CD4-positive, alpha-beta T cell treated with Interleukin-17A for 4 hours (primary cell): ENCODE measurements around the gene RNU6-1.

Experiments used
- DNase-seq: peaks from one replicate; pipeline ENCODE4 v3.0.0-alpha.2; 2020; ENCODE audit warnings: mixed read lengths

RNU6-1 gene

DNA sequence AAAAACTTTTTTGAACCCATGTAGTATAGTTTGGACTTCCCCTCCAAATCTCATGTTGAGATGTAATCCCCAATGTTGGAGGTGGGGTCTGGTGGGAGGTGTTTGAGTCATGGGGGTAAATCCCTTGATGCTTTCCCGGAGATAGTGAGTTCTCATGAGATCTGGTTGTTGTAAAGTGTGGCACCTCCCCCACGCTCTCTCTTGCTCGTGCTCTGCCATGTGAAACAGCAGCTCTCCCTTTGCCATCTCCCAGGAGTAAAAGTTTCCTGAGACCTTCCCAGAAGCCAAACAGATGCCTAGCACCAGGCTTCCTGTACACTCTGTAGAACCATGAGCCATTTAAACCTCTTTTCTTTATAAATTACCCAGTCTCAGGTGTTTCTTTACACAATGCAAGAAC lies 16.0 kb upstream of the RNU6-1 start:
- no peak for DNase-seq

DNA sequence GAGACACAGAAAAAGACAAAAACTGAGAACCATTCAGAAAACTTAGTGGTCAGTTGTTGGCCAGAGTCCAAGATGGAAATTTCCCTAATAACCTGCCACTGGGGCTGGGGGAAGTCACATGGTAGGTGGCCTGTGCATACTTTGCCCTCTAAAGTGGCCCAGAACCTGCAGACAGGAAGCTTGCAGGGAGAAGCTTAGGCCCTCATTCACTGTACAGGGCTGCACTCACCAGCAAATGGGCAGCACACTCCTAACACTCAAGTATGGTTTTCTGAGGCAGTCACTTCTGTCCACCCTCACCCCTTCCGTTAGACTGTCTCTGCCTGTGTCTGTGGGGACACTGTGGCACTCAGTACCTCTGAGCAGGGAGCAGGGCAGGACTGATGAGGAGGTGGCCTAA lies 14.5 kb upstream of the RNU6-1 start:
- no peak for DNase-seq

DNA sequence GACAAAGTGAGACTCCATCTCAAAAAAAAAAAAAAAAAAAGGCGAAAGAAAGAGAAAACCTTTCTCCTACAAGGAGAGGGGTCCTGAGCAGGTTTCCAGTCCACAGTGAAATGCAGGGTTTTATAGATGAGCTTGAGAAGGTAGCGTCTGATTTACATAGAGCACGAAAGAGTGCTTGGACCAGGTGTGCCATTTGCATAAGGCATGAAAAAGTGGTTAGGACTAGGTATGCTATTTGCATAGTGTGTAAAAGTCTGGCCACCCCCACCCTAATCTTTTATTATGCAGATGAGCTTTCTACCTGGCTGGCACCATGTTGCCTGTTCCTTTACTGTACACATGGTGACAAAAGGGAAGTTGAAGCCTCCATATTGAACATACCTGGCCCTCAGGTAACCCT lies 13.6 kb upstream of the RNU6-1 start:
- no peak for DNase-seq

DNA sequence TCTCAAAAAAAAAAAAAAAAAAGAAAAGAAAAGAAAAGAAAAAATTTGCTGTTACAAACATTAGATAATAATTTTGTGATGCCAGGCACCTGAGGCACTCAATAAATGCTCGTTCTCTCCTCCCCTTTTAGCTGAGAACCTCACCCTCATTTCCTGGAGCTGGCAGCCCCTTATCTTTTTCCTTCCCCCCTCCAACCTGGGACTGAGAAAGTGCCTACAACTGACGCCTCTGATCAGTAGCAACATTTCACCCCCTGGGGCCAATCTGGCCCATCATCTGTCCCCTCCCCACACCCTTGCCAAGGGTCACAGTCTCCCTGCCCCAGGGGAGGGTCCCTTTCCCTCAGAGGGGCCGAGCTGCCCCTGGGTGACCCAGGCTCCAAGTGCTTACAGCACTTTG lies 12.6 kb upstream of the RNU6-1 start:
- DNase-seq, result no peak

DNA sequence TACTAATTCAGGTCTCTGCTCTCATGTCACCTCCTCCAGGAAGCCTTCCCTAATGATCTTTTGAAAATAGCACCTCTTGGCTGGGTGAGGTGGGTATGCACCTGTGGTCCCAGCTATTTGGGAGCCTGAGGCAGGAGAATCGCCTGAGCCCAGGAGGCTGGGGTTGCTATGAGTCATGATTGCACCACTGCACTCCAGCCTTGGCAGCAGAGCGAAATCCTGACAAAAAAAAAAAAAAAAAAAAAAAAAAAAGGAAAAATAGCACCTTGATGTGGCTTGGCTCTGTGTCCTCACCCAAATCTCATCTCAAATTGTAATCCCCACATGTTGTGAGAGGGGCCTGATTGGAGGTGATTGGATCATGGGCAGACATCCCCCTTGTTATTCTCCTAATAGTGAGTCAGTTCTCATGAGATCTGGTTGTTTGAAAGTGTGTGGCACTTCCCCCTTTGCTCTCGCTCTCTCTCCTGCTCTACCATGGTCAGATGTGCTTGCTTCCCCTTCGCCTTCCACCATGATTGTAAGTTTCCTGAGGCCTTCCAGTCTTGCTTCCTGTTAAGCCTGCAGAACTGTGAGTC lies 11.2 kb upstream of the RNU6-1 start:
- DNase-seq, result no peak

DNA sequence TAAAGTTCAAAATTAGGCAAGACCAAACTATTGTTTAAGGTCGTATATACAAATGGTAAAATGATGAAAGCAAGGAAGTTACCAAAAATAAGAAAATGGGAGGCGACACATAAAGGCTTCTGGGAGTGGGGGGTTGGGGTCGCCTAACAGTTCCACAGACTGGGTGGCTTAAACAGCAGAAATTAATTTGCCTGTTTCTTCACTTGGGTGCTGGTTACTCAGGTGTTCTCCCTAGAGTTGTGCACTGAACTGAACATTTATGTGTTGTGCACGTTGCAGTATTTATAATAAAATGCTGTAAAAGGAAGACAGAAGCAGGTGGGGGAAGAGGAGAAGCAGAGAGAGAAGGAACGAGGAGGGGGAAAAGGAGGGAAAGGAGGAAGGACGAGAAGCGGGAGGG lies 10.5 kb upstream of the RNU6-1 start:
- DNase-seq, result no peak

DNA sequence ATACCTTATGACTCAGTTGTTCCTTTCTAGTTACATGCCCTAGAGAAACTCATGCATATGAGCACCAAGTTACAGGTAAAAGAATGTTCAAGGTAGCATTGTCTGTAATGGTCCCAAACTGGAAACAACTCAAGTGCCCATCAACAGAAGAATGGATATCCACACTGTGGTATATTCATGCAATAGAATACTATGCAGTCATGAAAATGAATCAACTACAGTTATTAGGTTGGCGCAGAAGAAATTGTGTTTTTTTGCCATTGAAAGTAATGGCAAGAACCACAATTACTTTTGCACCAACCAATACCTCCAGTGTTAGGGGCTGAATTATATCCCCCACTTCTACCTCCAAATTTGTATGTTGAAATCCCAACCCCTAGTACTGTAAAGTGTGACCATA lies 9.7 kb upstream of the RNU6-1 start:
- DNase-seq, result no peak

DNA sequence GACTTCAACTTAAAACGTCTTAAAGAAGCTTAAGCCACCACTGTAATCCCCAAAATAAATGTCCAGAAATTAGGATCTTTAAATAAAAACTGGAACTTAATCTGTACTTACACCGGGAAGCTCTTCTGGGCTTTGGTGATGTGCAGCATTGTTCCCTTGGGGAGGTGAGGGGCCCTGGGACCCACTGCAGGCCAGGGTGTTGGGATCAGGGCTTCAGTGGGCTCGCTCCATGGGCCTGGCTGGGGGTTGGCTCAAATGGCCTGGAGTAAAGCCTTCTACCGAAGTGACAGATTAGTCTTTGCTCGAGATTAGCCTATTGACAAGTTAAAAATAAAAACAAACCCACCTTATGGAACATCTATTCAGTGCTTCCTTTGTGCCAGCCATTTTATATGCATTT lies 6.1 kb upstream of the RNU6-1 start:
- no peak for DNase-seq

DNA sequence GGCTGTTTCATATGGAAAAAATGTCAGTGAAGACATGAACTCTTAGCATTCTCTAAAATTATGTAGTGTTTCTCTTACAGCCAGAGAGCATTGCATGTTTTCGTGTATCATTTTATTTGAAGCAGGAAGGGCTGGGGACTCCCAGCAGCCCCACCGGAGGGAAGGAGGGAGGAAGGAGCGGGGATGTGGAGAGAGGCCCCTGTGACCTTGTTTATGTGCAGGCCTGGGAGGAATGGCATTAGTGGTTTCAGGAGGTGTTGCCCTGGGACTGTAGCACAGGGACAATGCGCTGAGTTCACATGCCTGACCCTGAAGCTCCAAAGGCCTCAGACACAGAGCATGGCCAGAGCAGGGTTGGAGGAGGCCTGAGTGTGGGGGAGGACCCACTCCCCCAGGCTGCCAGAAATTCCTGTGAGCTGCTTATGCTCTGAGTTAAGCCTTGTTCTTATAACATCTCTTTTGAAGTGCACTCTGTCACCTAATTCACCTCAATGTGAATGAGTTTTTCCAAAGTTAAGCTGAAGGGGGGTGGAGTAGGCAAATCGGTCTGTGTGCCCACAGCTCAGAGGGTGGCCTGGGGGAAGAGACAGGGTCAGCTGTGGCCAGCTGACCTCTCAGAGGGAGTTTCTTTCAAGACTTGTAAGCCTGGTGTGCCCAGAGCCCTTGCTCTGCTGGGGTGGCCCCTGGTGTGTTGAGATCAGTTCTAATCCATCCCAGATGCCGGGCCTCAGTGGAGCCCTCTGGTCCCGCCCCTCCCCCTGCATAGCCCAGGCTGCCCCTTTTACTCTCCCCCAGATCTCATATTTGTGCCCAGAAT lies 3.9 kb upstream of the RNU6-1 start:
- no peak for DNase-seq

DNA sequence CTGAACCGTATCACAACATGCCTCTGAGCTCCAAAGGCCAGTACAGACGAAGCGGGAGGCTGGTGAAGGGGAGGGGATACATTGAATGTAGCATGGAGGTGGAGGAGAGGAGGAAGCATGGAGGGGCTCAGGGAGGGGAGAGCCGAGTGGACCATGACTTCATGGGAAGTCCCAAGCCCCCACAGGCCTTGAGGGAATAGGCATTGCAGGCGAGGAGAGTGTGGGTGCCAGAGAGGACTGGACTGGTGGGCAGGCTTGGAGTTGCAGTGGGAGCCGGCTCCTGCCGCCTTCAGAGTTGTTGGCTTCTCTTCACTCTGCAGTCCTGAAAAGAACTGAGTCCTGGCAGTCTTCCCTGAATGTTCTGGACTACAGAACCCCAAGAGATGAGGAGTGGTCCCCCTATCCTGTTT lies 3.3 kb upstream of the RNU6-1 start:
- no peak for DNase-seq

DNA sequence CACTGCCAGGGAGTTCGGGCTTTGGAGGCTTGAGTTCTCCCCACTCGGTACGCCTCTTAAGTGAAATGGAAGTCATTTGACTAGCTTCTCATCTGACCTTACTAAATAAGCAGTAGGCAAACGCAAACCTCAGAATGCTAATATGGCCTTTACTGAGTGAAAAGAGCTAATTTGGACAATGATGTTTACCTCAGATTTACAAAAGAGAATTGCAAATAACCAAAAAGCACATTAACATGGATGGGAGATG lies 1.6 kb upstream of the RNU6-1 start:
- DNase-seq, result no peak

DNA sequence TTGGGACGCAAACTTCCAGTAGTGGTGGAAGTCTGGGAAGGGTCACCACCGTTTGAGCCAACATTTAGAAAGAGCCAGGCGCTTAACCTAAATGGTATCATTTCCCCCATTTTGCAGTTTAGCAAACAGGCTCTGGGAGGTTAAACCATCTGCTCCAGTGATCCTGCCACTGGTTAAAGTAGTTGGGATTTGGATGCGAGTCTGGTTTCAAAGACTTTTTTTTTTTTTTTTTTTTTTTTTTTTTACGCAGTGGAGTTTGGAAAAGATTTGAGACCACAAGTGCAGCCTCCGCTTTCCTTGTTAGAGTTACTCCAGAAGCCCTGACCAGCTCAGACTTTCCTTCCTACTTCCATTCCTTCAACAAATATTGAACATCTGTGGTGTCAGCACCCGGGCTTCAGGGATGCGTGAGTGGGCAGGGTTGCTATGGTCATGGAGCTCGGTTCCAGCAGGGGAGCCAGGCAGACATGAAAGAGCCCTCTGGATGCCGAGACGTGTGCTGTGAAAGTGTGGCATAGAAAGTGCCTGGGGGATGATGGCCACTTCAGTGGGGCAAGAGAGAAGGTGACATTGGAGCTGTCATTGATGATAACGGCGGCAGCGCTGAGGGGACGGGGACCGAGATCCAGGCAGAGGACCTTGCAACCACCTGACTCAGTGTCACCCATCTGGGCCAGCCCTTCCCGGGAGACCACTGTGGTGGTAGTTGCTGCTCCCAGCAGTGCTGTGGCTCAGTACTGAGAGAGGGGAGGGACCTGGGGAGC lies 1.1 kb upstream of the RNU6-1 start:
- DNase-seq, result peak; percentile 31

DNA sequence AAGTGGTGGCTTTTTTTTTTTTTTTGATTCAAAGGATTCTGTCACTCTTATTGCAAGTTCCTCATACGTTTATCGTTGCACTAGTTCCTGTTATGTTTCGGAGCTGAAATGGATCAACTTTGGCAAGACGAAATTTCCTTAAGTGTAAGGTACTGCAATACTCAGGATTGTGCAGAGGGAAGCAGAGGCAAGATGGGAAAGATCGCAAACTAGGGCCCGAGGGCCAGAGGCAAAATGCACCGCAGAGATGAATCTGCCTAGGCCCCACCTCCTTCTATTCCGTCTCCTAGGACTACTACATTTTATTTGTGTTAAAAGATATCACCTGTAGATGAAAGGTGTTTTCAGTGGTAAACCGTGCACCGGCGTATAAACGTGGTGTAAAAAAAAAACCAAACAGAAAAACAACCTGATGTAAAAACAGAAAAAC lies 331 bp downstream of the RNU6-1 start:
- peak; percentile 42 for DNase-seq

DNA sequence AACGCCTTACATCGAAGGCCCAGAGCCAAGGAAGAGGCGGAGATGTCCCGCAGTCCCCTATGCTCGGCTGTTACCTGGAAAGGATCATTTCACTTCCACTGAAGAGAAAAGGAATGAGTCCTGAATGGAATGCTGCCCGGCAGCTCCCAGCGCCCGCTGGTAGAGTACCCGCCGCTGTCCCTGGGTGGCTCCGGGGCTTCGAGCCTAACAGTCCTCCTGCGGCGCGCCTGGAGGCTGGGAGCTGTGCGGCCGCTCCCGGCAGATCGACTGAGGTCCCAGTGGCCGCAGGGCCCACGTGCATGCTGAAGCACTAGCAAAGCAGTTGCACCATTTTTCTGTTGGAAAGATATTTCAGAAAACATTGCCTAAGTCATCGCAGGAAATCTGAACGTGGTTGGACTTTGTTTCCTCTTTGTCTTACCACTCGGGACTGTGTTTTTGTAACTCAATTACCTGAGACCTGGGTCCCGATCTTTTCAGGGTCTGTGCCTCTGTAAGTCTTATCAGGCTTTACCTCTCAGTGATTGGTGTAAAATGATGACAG lies 984 bp downstream of the RNU6-1 start:
- DNase-seq, result no peak

DNA sequence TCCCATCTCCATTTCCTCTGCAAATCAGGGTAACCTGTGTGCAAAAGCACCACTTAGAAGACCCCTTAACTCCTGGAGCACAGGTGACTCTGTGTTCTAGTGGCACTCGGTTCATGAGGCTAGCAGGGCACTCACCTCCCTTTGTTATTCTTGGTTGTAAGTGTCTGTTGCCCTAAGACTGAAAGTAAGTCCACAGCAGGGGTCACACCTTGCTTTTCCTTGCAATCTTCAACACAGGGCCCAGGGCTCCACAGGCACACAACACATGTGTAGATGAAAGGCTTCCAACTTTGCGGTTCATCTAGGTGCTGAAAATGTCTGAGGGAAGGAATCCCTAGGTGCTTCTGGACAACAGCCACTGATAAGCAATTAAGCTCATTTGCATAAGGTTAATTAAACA lies 2.9 kb downstream of the RNU6-1 start:
- no peak for DNase-seq

DNA sequence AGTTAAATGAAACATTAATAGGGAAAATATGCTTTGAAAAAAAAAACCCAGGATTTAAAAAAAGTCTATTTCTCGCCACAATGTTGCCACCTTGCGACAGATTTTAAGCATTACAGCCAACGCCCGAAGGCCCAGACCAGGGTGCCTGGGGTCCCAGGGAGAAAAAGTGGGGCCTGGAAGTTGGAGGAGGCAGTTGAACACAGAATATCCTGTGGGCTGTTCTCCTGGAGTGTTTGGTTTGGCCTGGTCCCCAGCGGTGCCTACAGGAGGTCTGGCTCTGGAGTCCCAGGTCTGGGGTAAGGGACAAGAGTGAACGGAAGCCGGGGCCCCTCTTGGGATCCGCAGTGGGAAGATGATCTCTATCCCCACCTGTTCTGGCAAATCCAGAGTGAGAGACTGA lies 3.4 kb downstream of the RNU6-1 start:
- DNase-seq, result peak; percentile 67

DNA sequence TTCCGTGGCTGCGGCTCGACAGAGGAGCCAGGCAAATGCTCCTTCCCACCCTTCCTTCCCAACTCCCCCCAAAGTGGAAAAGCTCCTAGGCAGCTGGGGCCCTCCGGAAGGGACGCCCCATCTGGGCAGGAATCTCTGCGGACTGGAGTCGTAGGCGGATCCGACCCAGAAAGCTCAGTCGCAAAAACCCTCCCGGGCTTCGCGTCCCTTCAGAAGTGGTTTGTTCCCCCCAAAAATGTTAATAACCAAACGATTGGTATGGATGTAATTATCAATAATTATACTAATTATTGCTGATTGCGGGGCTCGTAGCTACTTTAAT lies 3.8 kb downstream of the RNU6-1 start:
- DNase-seq, result no peak

DNA sequence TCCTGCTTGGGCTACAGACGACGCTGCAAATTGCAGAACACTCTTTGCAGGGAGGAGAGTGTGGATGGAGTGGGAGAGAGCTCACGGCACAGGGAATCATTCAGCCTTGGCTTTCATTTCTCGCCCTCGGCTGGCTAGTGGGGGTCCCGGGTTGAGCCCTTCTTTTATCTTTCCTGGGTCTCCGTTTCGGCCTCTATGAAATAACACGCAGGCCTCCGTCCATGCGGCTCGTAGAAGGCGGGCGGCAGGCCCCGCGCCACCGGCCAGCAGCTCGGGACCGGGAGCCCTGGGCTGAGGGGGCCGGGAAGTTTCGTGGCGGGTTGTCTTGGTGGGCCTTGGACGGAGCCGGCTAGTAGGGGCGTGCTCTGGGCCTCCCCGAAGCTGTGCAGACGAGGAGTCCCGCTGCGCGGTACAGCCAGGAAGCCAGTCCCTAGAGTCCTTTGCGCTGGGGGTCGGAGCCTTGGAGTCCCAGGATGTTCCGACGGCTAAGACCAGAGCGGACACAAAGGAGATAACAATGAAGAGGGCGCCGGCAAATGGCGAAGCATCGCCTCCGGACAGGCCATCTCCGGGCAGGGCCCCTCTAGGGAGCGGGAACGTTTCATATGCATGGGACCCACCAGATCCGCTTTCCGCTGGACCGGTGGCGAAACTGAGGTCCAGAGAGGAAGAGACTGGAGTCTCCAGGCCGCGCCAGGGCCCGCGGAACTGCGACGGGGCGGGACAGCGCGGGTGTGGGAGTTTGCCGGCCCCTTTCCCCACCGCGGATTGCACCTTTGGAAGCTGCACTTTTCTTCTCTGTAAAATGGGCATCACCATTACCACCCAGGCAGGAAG lies 4.3 kb downstream of the RNU6-1 start:
- peak; percentile 32 for DNase-seq

DNA sequence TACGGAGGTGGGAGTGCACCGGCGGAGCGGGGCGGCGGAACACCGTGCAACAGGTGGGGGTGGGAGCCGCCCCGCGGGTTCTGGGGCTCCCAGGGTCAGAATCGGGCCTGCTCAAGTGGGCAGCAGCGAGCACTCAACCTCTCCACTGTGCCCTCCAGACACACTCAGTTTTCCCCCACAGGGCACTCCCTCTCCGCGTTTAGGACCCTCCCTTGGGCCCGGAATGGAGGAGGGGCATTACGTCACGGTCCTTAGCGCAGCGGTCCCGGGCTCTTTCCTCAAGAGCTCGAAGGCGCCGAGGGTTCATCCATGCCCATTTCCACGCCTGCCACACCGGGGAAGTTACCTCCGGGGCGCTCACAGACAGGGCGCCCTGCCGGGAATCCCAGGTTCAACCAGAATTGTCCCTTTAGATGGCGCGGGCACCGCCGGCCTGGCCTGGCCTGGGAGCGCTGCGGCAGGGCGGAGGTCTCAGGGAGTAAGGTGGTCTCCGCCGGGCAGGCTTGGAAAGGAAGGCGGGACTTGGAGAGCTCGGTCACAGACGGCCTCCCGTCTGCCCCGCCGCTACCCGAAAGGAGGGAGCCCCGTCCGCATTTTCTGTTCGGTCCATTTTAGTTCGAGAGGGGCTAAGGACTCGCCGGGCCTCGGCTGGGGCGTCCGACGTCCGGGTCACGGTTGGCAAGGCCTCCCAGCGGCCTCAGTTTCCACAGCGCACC lies 5.1 kb downstream of the RNU6-1 start:
- DNase-seq, result peak; percentile 43

DNA sequence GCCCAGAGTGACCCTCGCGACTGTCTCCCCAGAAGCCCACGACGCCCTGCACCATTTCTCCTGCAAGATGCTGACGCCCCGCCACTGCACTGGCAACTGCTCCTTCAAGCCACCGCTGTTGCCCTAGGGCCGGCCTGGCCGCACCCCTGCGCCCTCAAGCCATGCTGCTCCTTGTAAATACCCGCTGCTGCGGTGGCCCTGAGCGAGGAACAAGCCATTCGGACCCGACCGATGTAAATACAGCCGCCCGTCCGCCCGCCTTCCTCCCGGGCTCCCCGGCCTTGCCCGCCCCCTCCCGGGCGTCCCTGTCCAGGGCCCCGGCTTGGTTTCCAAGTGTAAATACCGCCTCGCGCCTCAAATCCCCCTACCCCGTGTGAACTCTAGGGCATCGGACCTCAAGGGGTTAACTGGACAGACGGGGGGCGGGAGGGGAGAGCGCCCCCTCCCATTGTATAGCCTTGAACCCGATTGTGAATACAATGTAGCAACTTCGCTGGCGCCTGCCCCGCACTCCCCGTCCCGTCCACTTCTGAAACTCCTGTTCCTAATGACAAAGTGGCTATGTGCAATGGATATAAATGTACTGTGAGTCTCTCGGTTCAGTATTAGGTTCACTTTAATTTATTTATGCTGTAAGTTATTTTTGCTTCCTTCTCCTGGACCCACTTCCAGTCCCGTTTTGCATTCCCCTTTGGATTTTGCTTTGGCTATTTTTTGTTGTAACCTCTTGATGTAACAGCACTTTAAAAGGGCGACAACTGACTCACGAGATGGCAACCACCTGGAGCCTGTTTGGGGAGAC lies 5.9 kb downstream of the RNU6-1 start:
- peak; percentile 63 for DNase-seq

DNA sequence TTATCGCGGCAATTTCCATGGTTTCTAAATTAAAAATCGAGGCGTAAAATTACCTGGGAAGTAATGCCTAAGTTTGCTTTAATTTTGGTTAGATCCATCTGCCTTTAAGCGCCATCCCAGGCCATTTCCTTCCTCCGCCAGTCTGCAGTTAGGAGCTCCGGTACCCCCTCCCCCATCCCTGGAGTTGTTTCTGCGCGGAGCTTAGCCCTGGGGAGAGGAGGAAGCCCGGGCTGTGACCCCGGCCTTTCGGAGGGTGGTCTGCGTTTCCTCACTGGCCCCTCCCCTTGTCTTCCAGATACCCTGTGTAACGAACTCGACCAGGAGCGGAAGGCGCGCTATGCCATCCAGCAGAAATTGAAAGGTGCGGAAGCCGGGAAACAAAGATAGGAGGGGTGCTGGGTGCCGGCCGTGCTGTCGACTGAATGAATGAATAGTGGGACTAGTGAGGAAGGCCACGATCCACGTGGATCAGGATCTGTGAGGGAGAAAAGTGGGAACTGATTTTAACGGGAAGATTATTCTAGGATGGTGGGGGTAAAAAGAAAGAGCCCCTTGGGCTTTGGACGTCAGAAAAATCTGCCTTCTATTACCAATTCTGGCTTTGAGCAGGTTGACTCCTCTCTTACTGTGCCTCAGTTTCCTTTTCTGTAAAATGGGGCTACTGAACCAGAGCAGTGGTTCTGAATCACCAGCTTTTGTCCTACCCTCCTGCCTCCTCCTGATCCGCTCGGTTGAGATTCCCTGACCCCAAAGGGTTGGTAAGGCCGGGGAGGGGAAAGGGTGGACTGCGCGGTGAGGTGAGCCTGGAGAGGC lies 6.7 kb downstream of the RNU6-1 start:
- DNase-seq, result no peak
